ENCODE results near the gene SPATA24.

The SPATA24 gene

DNA sequence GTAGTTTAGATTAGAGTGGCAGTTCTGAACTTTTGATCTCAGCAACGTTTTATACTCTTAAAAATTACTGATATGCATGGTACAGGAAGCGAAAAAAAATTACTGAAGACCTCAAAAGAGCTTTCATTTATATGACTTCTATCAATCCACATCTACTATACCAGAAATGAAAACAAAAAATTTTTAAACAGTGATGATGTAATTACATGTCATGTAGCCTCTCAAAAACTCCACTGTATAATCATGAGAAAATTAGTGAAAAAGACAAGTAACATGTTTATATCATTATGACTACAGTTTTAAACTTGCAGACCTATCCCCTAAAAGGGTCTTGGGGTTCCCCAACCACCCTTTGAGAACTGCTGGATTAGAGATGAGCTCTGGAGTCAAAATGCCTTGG, 26.1 kb upstream of the SPATA24 start:
- TF ChIP-seq, protein P1, sequence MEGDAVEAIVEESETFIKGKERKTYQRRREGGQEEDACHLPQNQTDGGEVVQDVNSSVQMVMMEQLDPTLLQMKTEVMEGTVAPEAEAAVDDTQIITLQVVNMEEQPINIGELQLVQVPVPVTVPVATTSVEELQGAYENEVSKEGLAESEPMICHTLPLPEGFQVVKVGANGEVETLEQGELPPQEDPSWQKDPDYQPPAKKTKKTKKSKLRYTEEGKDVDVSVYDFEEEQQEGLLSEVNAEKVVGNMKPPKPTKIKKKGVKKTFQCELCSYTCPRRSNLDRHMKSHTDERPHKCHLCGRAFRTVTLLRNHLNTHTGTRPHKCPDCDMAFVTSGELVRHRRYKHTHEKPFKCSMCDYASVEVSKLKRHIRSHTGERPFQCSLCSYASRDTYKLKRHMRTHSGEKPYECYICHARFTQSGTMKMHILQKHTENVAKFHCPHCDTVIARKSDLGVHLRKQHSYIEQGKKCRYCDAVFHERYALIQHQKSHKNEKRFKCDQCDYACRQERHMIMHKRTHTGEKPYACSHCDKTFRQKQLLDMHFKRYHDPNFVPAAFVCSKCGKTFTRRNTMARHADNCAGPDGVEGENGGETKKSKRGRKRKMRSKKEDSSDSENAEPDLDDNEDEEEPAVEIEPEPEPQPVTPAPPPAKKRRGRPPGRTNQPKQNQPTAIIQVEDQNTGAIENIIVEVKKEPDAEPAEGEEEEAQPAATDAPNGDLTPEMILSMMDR (IDR thresholded peaks at IDR 0.05; ENCODE audit: low read depth, low read length, missing control alignments): no peak
- DNase-seq: no peak
- Histone ChIP-seq H3K27ac (no peak overlapping the region), H3K36me3 (replicated peaks) (peaks cover 10% of the 10 kb centered on the region), H3K27me3 (replicated peaks) (no peaks in the 10 kb centered on the region), H3K4me3 (ENCODE audit: low read depth, low read length) (no peak overlapping the region)
- in situ Hi-C loops (cut with HindIII; ENCODE audit: low pct_ligation_motif_present, low sequenced_read_pairs): no loop called here

DNA sequence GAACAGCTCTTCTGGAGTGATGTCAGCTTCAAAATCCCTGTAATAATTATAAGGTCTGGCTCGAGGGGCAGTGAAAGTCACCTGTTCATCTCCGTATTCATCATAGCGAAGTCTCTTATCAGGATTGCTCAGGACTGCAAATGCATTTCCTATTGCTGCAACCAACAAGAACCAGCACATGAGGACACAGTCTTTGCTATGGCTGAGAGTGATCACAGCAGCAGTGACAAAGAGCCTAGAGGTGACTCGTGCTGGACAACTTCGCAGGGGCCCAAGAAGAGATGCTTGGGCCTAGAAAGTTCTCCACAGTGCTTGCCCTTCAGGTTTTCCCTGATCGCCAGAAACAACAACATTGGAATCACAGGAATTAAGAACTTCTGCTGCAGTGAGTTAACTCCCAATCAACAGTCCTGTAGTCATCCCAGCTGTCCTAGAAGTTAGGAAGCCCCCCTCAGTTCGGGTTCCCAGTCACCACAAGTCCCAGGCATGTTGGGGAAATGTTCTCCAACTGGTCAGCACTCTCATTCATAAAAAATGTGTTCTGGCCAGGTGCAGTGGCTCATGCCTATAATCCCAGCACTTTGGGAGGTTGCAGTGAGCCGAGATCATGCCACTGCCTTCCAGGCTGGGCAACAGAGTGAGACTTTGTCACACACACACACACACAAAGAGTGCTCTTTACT, 22.5 kb upstream of the SPATA24 start:
- Histone ChIP-seq H3K27me3 (replicated peaks) (no peaks in the 10 kb centered on the region), H3K4me3 (ENCODE audit: low read depth, low read length) (no peak overlapping the region), H3K27ac (no peak overlapping the region), H3K36me3 (replicated peaks) (peaks cover 20% of the 10 kb centered on the region)
- in situ Hi-C loops (cut with HindIII; ENCODE audit: low pct_ligation_motif_present, low sequenced_read_pairs): no loop called here
- DNase-seq: peak; percentile 8
- TF ChIP-seq, protein P1 (IDR thresholded peaks at IDR 0.05; ENCODE audit: low read depth, low read length, missing control alignments): no peak

DNA sequence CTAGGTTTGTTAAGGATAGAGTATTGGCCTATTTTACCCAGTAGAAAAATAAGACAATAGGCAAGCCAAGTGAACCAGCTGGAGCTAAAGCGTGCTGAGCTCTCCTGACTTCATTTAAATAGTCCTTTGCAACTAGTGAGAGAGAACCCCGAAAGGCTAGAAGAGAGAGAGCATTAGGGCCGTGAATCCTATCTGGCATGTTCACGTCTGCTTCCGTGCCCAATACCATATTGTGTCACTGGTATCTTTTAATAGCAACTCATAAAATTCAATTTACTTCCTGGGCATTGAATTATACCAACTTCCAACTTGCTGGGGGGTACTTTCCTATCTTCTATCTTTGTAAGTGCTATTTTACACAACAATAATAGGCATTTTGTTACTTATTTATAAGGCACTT, 21.6 kb upstream of the SPATA24 start:
- peaks cover 25% of the 10 kb centered on the region for H3K36me3 ChIP-seq (replicated peaks)
- no peak overlapping the region for H3K4me3 ChIP-seq (ENCODE audit: low read depth, low read length)
- no peak for DNase-seq
- no peak overlapping the region for H3K27ac ChIP-seq
- TF ChIP-seq, protein P1 (IDR thresholded peaks at IDR 0.05; ENCODE audit: low read depth, low read length, missing control alignments): no peak
- H3K27me3 ChIP-seq (replicated peaks): no peaks in the 10 kb centered on the region
- in situ Hi-C loops (cut with HindIII; ENCODE audit: low pct_ligation_motif_present, low sequenced_read_pairs): no loop called here

DNA sequence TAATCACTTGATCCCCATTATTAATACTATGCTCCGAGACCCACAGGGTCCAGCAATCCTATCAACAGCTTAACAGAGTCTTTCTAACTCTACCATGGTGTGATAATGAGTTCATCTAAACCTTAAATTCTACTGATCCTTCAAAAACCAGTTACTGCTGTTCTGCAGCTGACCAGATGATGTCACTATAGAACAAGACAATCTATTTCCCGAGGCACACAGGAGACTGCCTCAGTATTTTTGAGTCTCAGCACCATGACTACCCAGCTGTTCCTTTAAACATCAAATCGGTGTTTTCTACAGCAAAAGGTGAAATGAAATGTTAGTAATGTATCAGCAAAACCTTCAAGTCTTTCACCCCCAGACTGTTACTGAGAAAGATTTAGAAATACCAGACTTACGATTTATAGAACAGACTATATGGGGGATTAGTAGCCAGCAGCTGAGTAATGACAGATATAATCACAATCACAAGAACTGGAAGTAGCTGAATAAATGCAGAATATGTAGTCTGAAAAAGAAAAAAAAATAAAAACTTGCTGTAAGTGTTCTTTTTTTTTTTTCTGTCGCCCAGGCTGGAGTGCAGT, 18.5 kb upstream of the SPATA24 start:
- peaks cover 34% of the 10 kb centered on the region for H3K36me3 ChIP-seq (replicated peaks)
- no peak overlapping the region for H3K4me3 ChIP-seq (ENCODE audit: low read depth, low read length)
- H3K27ac ChIP-seq: no peak overlapping the region
- TF ChIP-seq, protein P1 (IDR thresholded peaks at IDR 0.05; ENCODE audit: low read depth, low read length, missing control alignments): peak; percentile 84
- no peaks in the 10 kb centered on the region for H3K27me3 ChIP-seq (replicated peaks)
- DNase-seq: peak; percentile 73
- in situ Hi-C loops (cut with HindIII; ENCODE audit: low pct_ligation_motif_present, low sequenced_read_pairs): loop anchor here (25.0 kb wide), 1 partner anchor 340 kb away; no protein-coding TSS in a partner anchor

DNA sequence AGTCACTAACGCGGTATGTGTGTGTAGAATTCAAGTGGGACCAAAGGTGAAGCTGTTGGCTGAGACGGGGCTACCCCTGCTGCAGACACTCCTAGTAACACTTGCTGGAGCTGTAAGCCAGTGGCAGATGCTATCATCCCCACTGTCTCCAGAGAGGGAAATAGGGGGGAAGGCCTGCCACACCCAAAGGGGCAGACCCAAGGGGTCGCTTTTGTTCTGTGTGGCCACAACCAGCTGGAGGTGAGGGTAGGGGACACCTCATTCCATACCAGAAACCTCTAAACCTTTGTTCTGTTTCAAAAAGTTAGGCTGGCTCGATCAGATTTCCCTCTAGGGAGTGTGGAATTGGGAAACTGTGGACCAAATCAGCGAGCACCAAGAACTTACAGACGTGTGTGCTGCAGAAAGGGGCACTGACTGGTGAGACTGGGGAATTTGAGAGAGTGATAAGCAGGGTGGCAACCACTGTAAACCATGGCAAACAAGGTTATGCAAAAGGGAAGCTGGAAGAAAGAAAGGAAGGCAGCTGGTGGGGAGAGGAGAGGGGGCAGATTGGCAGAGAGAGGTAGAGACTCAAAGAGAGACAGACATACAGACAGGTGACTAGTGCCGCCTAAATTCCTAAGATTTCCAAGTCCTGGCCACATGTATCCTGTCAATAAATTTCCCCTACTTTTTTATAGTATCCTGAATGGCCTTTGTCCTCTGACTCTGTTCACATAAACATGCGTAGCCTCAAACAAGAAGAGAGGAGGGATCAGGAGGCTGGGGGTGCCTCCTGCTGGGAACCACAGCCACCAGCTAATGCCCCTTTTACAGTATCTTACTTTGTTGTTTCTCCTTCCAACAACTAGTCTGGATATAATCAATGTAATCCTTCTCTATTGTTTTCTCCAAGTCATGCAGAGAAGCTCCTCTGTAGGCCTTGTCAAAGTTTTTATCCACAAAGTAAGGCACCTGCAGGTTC, 15.6 kb upstream of the SPATA24 start:
- no peaks in the 10 kb centered on the region for H3K27me3 ChIP-seq (replicated peaks)
- in situ Hi-C loops (cut with HindIII; ENCODE audit: low pct_ligation_motif_present, low sequenced_read_pairs): loop anchor here (10.0 to 25.0 kb wide), 2 partner anchors 95 to 343 kb away; no protein-coding TSS in a partner anchor
- DNase-seq: no peak
- no peak overlapping the region for H3K27ac ChIP-seq
- peaks cover 28% of the 10 kb centered on the region for H3K36me3 ChIP-seq (replicated peaks)
- no peak overlapping the region for H3K4me3 ChIP-seq (ENCODE audit: low read depth, low read length)
- TF ChIP-seq, protein P1 (IDR thresholded peaks at IDR 0.05; ENCODE audit: low read depth, low read length, missing control alignments): no peak

All from brain microvascular endothelial cell (primary cell).